ENCODE data around the gene MTNR1A. TPM values are rescaled to one million over a fixed set of nuclear protein-coding genes. Genes with fewer than 3 reads are reported as not detected.

MTNR1A gene
- total and polyA plus RNA-seq, 2 donors (not counting 1 experiment from before 2014, with no cell fraction given): not detected

DNA sequence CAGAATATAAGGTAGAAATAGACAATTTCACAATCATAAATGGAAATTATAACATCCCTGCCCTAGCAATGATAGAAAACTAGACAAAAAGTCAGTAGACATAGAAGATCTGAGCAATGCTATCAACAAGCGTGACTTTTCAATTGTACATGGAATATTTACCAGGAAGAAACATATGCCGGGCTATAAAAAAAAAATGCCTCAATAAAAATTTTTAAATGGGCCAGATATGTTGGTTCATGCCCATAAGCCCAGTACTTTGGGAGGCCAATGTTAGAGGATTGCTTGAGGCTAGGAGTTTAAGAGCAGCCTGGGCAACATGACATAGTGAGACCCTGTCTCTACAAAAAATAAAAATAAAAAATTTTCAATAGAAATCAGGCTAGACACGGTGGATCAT lies 5.3 kb upstream of the MTNR1A start:
- no peaks in the 10 kb centered on the region for H4K20me1 ChIP-seq (ENCODE audit: control insufficient read depth, insufficient read depth, low read length, poor library complexity, severe bottlenecking)
- DNase-seq: no peak
- 100% methylated on average over 2 of the region's 3 CpGs for WGBS (ENCODE audit: insufficient coverage)
- no peak overlapping the region for H3K27ac ChIP-seq (ENCODE audit: low read length in 2 of 2)
- no peak overlapping the region for H3K9ac ChIP-seq (ENCODE audit: low read length)
- no peak for ATAC-seq (ENCODE audit: low read depth)
- no peaks in the 10 kb centered on the region for H3K9me3 ChIP-seq (ENCODE audit: control extremely low read depth in 1 of 3, control insufficient read depth in 2 of 3, insufficient read depth in 1 of 3, low read length in 2 of 3)
- H3K4me2 ChIP-seq (replicated peaks; ENCODE audit: low read depth, low read length, poor library complexity, severe bottlenecking): no peak overlapping the region
- H3K9me3 Mint-ChIP-seq (ENCODE audit: insufficient read depth): no peaks in the 10 kb centered on the region
- H3K79me2 ChIP-seq (ENCODE audit: control insufficient read depth, insufficient read depth, low read length): no peaks in the 10 kb centered on the region
- TF ChIP-seq EZH2 (IDR thresholded peaks at IDR 0.05; ENCODE audit: borderline replicate concordance, insufficient read depth, low read depth, low read length, poor library complexity, severe bottlenecking): no peak
- TF ChIP-seq, protein P1, sequence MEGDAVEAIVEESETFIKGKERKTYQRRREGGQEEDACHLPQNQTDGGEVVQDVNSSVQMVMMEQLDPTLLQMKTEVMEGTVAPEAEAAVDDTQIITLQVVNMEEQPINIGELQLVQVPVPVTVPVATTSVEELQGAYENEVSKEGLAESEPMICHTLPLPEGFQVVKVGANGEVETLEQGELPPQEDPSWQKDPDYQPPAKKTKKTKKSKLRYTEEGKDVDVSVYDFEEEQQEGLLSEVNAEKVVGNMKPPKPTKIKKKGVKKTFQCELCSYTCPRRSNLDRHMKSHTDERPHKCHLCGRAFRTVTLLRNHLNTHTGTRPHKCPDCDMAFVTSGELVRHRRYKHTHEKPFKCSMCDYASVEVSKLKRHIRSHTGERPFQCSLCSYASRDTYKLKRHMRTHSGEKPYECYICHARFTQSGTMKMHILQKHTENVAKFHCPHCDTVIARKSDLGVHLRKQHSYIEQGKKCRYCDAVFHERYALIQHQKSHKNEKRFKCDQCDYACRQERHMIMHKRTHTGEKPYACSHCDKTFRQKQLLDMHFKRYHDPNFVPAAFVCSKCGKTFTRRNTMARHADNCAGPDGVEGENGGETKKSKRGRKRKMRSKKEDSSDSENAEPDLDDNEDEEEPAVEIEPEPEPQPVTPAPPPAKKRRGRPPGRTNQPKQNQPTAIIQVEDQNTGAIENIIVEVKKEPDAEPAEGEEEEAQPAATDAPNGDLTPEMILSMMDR (IDR thresholded peaks at IDR 0.05): no peak
- H3K36me3 ChIP-seq (replicated peaks in 1 of 2; ENCODE audit: control extremely low read depth in 1 of 2, control insufficient read depth in 1 of 2, extremely low read depth in 1 of 2, insufficient read depth in 2 of 2, low read length in 1 of 2): no peaks in the 10 kb centered on the region
- CTCF ChIA-PET: no interaction called here
- no peak overlapping the region for H3K4me3 ChIP-seq (ENCODE audit: control extremely low read depth in 1 of 5, extremely low read depth in 1 of 5, insufficient read depth in 1 of 5, low read depth in 2 of 5, low read length in 4 of 5)
- peaks cover 0 to 2% (median 0%) of the 10 kb centered on the region in 4 experiments for H3K27me3 ChIP-seq (replicated peaks in 1 of 4; ENCODE audit: control extremely low read depth in 1 of 4, control insufficient read depth in 3 of 4, insufficient read depth in 4 of 4, low read length in 3 of 4)
- intact Hi-C loops (cut with micrococcal nuclease): no loop called here
- H3K4me3 Mint-ChIP-seq: no peak overlapping the region
- no peaks in the 10 kb centered on the region for H3K4me1 Mint-ChIP-seq
- POLR2A ChIA-PET: no interaction called here
- H3K27me3 Mint-ChIP-seq: peaks cover 3% of the 10 kb centered on the region
- no peaks in the 10 kb centered on the region for H3K4me1 ChIP-seq (ENCODE audit: control insufficient read depth in 2 of 2, insufficient read depth in 2 of 2, low read length in 2 of 2)
- no peak overlapping the region for H3K27ac Mint-ChIP-seq
- no peak overlapping the region for H2AFZ ChIP-seq (ENCODE audit: insufficient read depth, low read depth, low read length, poor library complexity, severe bottlenecking)

DNA sequence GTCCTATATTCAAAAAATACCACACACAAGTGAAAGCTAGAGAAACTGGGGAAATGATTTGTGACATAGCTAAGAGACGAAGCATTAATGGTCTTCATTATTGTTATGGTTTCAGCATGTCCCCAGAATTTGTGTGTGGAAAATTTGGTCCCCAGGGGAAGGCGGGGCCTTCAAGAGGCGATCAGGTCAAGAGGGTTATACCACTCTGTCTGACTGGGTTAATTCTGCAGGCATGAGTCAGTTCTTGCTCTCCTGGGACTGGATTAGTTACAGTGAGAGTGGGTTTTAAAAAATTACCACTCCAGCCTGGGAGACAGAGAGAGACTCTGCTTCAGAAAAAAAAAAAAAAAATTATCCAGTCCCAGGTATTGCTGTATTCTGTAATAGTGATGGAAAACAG lies 2.1 kb upstream of the MTNR1A start:
- no peaks in the 10 kb centered on the region for H3K9me3 Mint-ChIP-seq (ENCODE audit: insufficient read depth)
- no peak for TF ChIP-seq EZH2 (IDR thresholded peaks at IDR 0.05; ENCODE audit: borderline replicate concordance, insufficient read depth, low read depth, low read length, poor library complexity, severe bottlenecking)
- TF ChIP-seq, protein P1 (IDR thresholded peaks at IDR 0.05): no peak
- 89% methylated on average over 3 of the region's 3 CpGs for WGBS (ENCODE audit: insufficient coverage)
- H3K4me1 ChIP-seq (ENCODE audit: control insufficient read depth in 2 of 2, insufficient read depth in 2 of 2, low read length in 2 of 2): no peaks in the 10 kb centered on the region
- H3K9ac ChIP-seq (ENCODE audit: low read length): no peak overlapping the region
- no peak overlapping the region for H3K4me3 Mint-ChIP-seq
- CTCF ChIA-PET: no interaction called here
- POLR2A ChIA-PET: no interaction called here
- DNase-seq: no peak
- intact Hi-C loops (cut with micrococcal nuclease): no loop called here
- no peaks in the 10 kb centered on the region for H3K36me3 ChIP-seq (replicated peaks in 1 of 2; ENCODE audit: control extremely low read depth in 1 of 2, control insufficient read depth in 1 of 2, extremely low read depth in 1 of 2, insufficient read depth in 2 of 2, low read length in 1 of 2)
- peaks cover 13% of the 10 kb centered on the region for H3K27me3 Mint-ChIP-seq
- H3K4me3 ChIP-seq (ENCODE audit: control extremely low read depth in 1 of 5, extremely low read depth in 1 of 5, insufficient read depth in 1 of 5, low read depth in 2 of 5, low read length in 4 of 5): no peak overlapping the region
- no peak for ATAC-seq (ENCODE audit: low read depth)
- no peak overlapping the region for H3K27ac ChIP-seq (ENCODE audit: low read length in 2 of 2)
- H3K27me3 ChIP-seq (replicated peaks in 1 of 4; ENCODE audit: control extremely low read depth in 1 of 4, control insufficient read depth in 3 of 4, insufficient read depth in 4 of 4, low read length in 3 of 4): peaks cover 0 to 8% (median 2%) of the 10 kb centered on the region in 4 experiments
- H2AFZ ChIP-seq (ENCODE audit: insufficient read depth, low read depth, low read length, poor library complexity, severe bottlenecking): no peak overlapping the region
- H4K20me1 ChIP-seq (ENCODE audit: control insufficient read depth, insufficient read depth, low read length, poor library complexity, severe bottlenecking): no peaks in the 10 kb centered on the region
- no peaks in the 10 kb centered on the region for H3K79me2 ChIP-seq (ENCODE audit: control insufficient read depth, insufficient read depth, low read length)
- peaks cover 0 to 11% (median 1%) of the 10 kb centered on the region in 3 donors for H3K9me3 ChIP-seq (ENCODE audit: control extremely low read depth in 1 of 3, control insufficient read depth in 2 of 3, insufficient read depth in 1 of 3, low read length in 2 of 3)
- no peak overlapping the region for H3K4me2 ChIP-seq (replicated peaks; ENCODE audit: low read depth, low read length, poor library complexity, severe bottlenecking)
- no peaks in the 10 kb centered on the region for H3K4me1 Mint-ChIP-seq
- H3K27ac Mint-ChIP-seq: no peak overlapping the region
